ENCODE data around the gene INSM2.

The INSM2 gene

DNA sequence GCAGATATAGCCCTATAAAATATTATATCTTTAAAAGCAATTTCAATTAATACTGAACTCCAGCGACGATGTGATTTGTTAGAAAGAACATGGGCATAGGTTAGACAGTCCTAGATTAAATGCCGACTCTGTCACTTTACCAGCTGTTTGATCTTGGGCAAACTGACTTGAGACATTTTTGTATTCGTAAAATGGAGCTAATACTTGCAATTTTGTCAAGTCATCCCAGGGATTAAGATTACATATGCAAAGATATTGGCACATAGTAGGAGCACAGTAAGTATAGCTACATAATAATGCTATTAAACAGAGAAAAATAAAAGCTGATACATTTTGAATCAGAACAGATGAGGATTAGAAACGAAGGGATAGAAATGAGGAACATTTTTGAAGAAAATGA is 9.0 kb downstream of the INSM2 start:
- no peak for DNase-seq (ENCODE audit: low read depth in 3 of 3)

DNA sequence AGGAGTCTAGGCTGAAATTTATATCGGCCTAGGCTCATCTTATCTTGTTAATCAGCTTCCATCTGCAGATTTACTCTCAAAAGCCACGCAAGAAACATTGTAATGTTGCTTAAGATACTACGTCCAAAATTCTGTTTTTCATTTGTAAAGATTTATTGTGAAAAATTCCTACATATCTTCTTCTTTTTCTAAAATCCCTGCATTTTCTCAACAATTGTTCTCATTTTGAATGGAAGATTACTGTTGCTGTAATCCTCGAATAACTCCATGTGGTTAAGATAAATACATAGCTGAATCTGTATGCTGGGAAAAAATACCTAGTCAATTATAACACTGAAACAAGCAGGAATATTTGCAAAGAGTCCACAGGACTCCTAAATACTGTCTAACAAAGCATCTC is 15.6 kb downstream of the INSM2 start:
- no peak for DNase-seq (ENCODE audit: low read depth in 3 of 3)

DNA sequence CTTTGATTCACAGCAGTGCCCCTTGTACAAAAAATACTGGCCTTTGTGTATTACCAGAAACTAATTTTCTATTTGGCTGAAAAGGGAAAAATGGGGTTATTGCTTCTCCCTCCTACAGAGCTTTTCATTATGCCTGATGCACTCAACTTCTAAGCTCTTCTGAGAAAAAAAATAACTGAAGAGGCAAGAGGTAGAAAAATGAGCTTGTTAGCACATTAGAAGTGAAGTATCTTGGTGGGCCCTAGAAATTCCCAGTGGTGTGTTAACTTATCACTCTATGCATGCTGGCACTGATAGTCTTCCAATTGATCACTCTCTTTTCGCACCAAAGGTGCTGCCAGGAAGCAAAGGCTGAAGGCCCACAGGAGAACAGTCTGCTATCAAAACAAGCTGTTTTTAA is 17.1 kb downstream of the INSM2 start:
- DNase-seq (ENCODE audit: low read depth in 3 of 3), result no peak

DNA sequence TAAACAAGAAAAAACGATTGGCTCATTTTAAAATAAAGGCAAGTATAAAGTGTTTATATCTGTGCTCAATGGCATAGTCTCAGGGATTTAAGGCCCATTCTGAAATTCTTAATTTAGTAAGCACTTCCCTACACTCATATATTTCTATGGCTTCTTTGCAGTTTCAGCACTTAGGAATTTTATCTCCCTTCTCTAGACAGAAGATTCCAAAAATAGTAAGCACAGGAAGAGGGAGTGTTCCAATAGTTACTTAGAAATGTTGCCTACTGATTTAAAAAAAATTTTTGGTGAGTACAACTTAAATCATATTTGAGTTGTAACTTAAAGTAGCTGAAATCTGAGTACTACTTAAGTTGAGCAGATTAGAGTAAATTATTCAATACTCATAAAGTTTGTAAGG is 19.8 kb downstream of the INSM2 start:
- DNase-seq (ENCODE audit: low read depth in 3 of 3), result no peak

DNA sequence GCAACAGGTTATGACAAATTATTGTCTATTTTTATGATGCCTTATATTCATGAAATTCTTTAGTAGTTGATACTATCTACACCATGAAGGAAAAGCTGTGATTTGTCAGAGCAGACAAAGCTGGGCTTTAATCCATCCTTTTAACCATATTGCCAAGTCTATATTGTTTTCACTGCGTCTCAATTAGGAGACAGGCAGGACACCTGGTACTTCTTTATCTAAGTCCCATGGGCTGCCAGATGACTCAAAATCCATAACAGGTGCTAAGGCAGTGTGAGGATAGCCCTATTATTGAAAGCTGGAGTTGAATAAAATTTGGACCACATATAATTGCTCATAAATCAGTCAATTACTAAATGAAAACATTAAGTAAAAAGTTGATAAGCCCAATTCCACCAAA is 22.6 kb downstream of the INSM2 start:
- no peak for DNase-seq (ENCODE audit: low read depth in 3 of 3)

DNA sequence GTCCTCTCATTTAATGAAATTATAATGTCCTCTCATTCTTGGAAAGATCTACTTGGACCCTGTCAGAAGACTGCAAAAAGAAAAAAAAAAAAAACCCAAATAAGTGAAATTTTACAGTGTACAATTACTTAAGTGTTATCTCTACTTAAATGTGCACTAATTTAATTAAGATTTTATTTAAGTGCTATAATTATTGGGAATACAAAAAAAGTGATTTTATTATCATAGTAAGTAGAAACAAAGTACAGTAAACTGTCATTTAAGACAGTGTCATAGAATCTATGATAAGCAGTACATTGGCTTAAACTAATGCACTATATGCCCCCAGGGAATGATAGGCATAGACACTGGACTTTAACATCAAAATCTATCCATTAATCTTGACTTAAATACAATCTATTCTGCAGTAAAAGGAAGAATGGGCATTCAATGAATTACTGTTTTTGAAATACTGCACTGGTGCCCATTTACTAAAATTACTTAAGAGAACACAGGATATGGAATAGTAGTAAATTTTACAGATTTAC is 23.3 kb downstream of the INSM2 start:
- no peak for DNase-seq (ENCODE audit: low read depth in 3 of 3)

DNA sequence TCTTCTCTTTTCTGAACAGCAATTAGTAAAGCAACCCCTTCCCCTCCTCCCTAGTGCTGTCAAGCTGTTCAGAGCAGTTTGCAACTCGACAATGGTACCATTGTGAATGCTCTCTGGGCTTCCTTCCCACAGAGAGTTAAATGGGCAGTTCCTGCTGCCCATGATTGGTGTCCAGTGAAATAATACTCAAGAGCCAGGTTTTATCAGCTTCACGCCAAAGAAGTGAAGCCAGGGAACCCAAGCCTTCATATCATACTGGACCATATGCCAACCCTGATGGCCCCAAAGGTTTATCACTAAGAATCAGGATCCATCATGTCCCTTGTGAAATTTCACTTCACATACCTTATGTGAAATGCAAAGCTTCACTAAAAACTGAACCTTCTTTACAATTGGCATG is 24.7 kb downstream of the INSM2 start:
- DNase-seq (ENCODE audit: low read depth in 3 of 3), result no peak

DNA sequence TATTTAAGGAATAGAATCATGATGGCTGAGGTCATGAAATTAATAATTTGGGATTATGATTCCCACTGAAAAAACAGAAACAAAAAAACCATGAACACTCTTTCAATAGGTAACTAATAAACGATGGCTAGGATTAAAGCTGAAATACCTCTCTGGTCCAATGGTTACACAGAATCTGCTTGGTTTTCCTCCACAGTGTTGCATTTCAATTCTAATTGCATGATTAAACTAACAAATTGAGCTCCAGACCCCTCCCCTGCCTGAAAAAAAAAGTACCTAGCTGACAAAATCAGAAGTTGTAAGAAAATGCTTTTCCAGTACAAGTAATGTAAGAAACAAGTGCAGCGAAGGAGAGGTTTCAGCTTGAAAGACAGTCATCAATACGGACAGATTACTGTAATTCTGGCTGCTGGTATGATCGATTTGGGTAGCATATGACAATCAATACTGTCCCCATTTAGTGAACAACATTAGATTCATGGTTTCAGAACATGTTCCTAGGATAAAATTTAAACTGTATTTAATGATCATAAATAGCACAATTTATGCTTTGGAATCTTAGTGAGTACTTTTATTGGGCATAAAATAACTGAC is 32.0 kb downstream of the INSM2 start:
- DNase-seq (ENCODE audit: low read depth in 3 of 3), result no peak

DNA sequence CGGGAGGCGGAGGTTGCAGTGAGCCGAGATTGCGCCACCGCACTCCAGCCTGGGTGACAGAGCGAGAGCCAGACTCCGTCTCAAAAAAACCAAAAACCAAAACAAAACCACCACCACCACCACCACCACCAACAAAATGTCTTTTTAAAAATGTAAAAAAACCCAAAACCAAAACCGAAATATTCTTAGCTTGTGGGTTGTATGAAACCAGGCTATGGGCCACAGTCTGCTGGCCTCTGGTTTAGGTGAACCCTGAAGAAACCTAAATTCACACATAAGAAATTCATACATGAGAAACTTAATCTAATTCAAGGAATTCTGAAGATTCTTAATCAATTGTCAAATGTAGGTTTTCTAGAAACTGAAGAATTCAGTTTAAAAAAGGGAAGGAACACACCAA is 37.6 kb downstream of the INSM2 start:
- no peak for DNase-seq (ENCODE audit: low read depth in 3 of 3)

DNA sequence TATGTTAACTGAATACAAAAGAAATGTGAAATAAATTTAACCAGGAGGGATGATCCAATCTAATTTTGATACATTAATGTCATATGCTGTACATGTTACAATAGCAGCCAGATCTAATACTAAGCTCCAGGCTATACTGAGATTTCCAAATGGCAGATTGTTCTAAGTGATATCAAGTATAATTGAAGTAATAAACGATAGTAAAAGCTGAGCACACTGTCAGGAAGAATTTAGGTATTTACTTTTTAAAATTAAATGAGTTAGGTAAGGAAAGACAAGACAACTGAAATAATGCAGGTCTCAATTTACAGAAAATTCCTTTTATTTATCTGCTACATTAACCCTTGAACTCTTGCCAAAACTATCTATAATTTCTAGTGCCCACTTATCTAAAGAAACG is 39.9 kb downstream of the INSM2 start:
- DNase-seq (ENCODE audit: low read depth in 3 of 3), result no peak

DNA sequence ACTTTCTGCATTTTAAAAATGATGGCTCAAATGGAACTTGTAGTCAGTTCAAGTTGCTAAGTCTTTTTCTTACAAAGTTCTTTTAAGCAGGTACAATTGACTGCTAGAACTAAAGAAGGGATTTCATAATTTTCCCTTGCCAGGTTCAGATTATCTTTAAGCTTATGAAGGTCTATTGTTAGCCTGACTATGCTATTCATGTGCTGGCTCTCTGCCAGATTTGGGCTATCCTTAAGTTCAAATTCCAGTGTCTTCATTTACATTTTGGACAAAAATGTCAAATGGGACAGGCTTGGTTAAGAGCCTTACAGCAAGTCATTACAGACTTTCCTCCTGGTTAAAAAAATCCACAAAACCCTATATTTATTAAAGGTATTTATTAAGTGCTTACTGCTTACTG is 42.3 kb downstream of the INSM2 start:
- DNase-seq (ENCODE audit: low read depth in 3 of 3), result no peak

DNA sequence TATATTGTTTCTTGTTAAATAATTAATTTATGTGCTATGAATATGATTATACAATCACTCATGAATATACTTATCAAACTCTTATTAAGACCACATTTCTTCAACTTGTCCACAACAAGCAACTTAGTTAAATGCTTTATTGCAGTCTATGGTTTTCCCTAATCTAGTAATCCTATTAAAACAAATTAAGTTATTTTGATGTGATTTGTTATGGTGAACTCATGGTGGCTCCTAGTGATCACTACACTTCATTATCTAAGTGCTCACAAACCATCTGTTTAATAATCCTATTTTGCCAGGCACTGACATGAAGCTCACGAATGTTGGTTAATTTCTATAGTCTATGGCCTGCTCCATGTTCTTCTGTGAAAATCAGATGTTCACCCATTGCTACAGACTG is 42.9 kb downstream of the INSM2 start:
- DNase-seq (ENCODE audit: low read depth in 3 of 3), result no peak

DNA sequence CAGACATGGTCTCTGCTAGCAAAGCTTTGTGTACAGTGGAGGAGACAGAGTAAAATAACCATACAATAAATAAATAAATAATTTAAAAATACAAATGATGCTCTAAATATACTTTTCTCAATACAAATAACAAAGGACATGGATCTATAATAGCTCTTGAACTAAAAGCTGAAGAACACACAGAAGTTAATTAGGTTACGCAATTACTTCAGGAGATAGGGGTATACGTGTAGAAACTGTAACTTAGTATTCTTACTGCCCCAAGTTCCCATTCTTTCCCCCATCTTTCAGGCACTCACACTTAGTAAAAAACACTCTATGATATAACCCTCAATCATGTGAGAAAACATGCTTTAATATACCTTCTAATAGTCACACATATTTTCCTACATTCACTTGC is 44.2 kb downstream of the INSM2 start:
- DNase-seq (ENCODE audit: low read depth in 3 of 3), result no peak

DNA sequence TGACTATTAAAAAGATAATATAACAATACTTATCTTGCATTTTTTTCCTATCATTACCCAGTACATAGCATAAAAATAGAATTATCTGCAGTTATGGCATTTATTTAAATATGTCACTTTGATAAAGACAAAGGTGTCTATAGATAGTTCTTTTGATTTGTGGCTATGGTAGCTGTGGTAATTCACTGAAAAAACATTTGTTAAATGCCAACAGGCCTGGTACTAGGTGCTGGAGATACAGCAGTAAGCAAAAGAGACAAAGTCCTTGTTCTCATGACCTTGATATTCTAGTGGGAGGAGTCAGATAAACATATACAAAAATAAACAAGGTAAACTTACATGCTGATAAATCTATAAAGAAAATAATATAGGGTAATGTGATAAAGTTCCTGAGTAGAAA is 44.7 kb downstream of the INSM2 start:
- no peak for DNase-seq (ENCODE audit: low read depth in 3 of 3)
